Measurements from ENCODE around the gene SLC29A3.

DNA sequence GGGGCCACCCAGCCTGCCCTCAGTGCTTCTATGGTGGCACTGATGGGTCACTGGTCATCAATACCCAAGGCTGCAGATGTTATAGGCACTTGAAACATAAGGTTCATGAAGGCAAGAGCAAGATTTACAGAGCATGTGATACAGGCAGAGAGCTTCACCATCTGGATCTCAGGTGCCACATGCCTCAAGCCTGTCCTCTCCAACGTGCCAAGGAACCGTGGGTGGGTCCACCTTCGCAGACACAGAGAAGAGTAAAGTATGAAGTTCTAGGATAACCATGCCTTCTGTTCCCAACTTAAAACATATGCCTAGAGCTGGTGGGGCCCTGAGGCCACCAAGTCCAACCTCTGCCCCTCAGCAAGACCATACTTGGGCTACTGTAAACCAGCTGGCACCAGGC lies 51.0 kb downstream of the SLC29A3 start:
- TF ChIP-seq, protein P1, sequence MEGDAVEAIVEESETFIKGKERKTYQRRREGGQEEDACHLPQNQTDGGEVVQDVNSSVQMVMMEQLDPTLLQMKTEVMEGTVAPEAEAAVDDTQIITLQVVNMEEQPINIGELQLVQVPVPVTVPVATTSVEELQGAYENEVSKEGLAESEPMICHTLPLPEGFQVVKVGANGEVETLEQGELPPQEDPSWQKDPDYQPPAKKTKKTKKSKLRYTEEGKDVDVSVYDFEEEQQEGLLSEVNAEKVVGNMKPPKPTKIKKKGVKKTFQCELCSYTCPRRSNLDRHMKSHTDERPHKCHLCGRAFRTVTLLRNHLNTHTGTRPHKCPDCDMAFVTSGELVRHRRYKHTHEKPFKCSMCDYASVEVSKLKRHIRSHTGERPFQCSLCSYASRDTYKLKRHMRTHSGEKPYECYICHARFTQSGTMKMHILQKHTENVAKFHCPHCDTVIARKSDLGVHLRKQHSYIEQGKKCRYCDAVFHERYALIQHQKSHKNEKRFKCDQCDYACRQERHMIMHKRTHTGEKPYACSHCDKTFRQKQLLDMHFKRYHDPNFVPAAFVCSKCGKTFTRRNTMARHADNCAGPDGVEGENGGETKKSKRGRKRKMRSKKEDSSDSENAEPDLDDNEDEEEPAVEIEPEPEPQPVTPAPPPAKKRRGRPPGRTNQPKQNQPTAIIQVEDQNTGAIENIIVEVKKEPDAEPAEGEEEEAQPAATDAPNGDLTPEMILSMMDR (IDR thresholded peaks at IDR 0.05; ENCODE audit: insufficient read depth, low read length, poor library complexity, severe bottlenecking) = no peak
- no peak for TF ChIP-seq EZH2phosphoT487 (conservative IDR thresholded peaks at IDR 0.05; ENCODE audit: low read length)
